ENCODE measurements around the gene HIPK3. TPM values are rescaled to one million over a fixed set of nuclear protein-coding genes. Genes with fewer than 3 reads are reported as not detected.
"Not testable (repeated sequence)": the region's sequence is repeated elsewhere in the genome, so short reads cannot be mapped to it uniquely, and the experiment has no call there.

The HIPK3 gene
- total RNA-seq, 2 donors from 2014 or later = 39.1 to 60.3 TPM

DNA sequence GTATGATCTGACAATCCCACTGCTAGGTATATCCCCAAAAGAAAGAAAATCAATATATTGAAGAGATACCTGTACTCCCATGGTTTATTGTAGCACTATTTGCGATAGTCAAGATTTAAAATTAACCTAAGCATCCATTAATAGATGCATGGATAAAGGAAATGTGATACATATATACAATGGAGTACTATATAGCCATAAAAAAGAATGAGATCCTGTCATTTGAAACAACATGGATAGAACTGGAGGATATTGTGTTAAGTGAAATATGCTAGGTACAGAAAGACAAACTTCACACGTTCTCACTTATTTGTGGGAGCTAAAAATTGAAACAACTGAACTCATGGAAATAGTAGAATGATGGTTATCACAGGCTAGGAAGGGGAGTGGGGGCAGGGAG, 14.6 kb upstream of the HIPK3 start:
- Mint-ChIP-seq H3K4me1 (ENCODE audit: low read depth in 2 of 2) (no peaks in the 10 kb centered on the region), H3K9me3 (no peaks in the 10 kb centered on the region), H3K27me3 (peaks cover 6 to 13% of the 10 kb centered on the region in 2 donors), H3K36me3 (peaks cover 4% of the 10 kb centered on the region), H3K27ac (no peak overlapping the region), H3K4me3 (no peak overlapping the region)
- DNase-seq (ENCODE audit: low spot score) (no peak), ATAC-seq (no peak)

DNA sequence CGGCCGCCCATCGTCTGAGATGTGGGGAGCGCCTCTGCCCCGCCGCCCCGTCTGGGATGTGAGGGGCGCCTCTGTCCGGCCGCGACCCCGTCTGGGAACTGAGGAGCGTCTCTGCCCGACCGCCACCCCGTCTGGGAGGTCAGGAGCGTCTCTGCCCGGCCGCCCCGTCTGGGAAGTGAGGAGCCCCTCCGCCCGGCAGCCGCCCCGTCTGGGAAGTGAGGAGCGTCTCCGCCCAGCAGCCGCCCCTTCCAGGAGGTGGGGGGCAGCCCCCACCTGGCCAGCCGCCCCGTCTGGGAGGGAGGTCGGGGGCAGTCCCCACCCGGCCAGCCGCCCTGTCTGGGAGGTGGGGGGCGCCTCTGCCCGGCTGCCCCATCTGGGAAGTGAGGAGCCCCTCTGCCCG, 13.5 kb upstream of the HIPK3 start:
- ATAC-seq; H3K4me1 Mint-ChIP-seq (ENCODE audit: low read depth in 2 of 2); H3K9me3 Mint-ChIP-seq; H3K36me3 Mint-ChIP-seq; DNase-seq (ENCODE audit: low spot score); H3K4me3 Mint-ChIP-seq; H3K27ac Mint-ChIP-seq: not testable (repeated sequence)
- H3K27me3 Mint-ChIP-seq = peaks cover 11 to 15% of the 10 kb centered on the region in 2 donors

DNA sequence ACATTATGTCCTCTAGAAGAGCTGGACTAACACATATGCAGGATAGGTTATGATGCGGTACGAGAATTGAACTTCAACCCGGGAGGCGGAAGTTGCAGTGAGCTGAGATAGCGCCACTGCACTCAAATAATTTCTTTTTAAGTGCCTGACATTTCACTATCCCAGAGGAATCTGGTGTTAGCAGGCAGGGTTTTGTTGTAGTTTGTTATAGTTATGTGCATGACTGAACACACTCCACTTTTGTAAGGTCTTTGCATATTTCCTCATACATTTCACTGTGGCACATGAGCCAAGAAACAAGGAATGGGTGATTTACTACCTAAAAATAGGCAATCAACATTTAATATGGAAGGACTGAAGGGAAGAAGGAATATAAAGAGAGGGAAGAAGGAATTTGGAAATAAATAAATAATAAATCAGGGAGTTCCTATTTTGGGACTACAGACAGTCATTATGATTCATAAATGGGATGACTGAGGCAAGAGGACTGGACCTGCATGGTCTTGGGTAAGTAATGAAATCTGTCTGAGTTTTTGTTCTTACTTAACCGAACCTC, 8.7 kb upstream of the HIPK3 start:
- H3K9me3 Mint-ChIP-seq = no peaks in the 10 kb centered on the region
- H3K27ac Mint-ChIP-seq = no peak overlapping the region
- H3K27me3 Mint-ChIP-seq = peaks cover 12 to 18% of the 10 kb centered on the region in 2 donors
- H3K4me3 Mint-ChIP-seq = no peak overlapping the region
- no peaks in the 10 kb centered on the region for H3K36me3 Mint-ChIP-seq
- no peak for DNase-seq (ENCODE audit: low spot score)
- no peaks in the 10 kb centered on the region for H3K4me1 Mint-ChIP-seq (ENCODE audit: low read depth in 2 of 2)
- ATAC-seq = no peak

DNA sequence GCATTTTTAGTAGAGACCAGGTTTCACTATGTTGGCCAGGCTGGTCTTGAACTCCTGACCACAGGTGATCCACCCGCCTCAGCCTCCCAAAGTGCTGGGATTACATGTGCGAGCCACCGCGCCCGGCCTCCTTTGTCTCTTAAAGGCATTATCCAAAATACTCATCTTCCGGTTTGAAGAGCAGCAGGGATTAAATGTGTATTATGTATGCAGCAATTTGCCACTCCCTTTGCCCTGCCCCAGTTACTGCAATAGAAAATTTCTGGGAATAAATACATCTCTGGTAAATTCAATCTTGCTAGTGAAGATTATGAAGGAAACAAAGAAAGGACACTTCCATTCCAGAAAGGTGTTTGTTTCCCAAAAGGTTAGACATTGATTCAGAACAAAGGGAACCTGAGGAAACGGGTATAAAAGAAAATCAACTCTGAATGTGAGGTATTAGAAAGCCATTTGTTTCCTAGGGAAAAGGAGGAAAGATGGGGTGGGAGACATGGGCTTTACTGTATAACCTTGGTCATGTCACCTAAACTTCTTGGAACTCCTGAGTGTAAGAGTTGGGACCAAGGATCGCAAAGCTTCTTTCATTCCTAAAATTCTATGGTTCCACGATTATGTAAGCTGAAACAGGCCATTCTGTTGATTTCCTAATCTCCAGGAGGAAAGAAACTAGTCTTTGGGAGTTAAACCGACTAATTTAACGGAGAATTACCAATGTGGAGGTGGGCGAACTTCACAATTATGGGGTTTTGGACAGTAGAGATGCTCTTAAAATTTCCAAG, 959 bp upstream of the HIPK3 start:
- H3K4me1 Mint-ChIP-seq (ENCODE audit: low read depth in 2 of 2) = peaks cover 22 to 27% of the 10 kb centered on the region in 2 donors
- peak overlapping the region; percentile 89 to 91 for H3K27ac Mint-ChIP-seq
- peak overlapping the region; percentile 93 for H3K4me3 Mint-ChIP-seq
- peaks cover 0 to 2% of the 10 kb centered on the region in 2 donors for H3K27me3 Mint-ChIP-seq
- no peaks in the 10 kb centered on the region for H3K9me3 Mint-ChIP-seq
- no peak for DNase-seq (ENCODE audit: low spot score)
- ATAC-seq = no peak
- no peaks in the 10 kb centered on the region for H3K36me3 Mint-ChIP-seq

DNA sequence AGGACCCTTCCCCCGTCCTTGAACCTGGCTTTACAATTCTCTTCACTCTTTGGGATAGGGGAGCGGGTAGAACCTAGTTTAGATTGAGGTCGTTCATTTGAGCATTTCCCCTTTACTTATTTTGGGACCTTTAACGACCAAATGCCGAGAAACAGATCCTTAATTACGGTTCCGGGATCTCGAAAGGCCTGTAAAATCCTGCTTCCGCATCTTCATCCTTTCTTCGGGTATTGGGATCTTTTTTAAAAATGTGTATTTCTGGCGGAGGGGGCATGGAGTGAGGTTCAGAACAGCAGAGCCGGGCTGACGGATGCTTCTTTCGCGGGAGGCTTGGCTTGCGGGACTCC, 395 bp upstream of the HIPK3 start:
- Mint-ChIP-seq H3K4me1 (ENCODE audit: low read depth in 2 of 2) (peaks cover 27 to 32% of the 10 kb centered on the region in 2 donors), H3K4me3 (peak overlapping the region; percentile 93), H3K27me3 (no peaks in the 10 kb centered on the region), H3K36me3 (no peaks in the 10 kb centered on the region), H3K27ac (peak overlapping the region; percentile 89 to 91), H3K9me3 (no peaks in the 10 kb centered on the region)
- DNase-seq (ENCODE audit: low spot score) = no peak
- no peak for ATAC-seq

DNA sequence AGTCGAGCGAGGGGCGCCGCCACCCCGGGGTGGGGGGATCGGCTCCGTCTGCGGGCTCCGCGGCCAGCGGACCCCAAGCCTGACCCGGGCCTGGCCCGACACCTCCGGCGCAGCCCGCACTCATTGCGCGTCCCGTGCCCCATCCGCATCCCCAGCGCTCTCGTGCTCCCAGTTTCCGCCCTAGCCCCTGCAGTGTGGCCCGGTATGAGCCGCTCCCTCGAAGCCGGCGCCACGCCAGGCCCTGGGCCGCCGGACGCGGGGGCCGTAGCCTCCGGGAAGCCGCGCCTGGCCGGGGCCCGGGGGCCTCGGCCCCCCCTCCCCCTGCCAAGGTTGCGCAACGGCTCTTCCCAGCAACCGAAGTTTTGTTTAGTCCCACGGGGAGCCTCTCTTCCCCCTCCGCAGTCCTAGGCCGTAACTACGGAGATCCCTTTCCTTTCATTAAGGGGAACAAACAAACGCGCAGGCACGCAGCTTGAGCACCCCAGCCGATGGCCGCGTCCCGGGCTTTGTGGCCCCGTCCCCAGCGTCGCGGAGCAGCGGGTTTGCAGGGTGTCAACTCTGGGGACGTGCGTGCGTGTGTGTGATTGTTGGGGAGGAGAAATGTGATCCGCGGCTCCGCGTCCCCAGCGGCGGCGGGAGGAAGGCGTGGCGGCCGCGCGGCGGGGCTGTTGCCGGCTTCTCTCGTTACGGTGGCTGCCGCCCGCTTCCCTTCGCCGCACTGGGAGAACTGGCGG, 883 bp downstream of the HIPK3 start:
- no peaks in the 10 kb centered on the region for H3K27me3 Mint-ChIP-seq
- H3K27ac Mint-ChIP-seq = peak overlapping the region; percentile 91 to 93
- peak; percentile 85 for DNase-seq (ENCODE audit: low spot score)
- no peaks in the 10 kb centered on the region for H3K36me3 Mint-ChIP-seq
- ATAC-seq = peak; percentile 69 to 77
- peak overlapping the region; percentile 93 for H3K4me3 Mint-ChIP-seq
- H3K9me3 Mint-ChIP-seq = no peaks in the 10 kb centered on the region
- peaks cover 36 to 41% of the 10 kb centered on the region in 2 donors for H3K4me1 Mint-ChIP-seq (ENCODE audit: low read depth in 2 of 2)

- Mint-ChIP-seq H3K27me3 (no peaks in the 10 kb centered on the region), H3K27ac (peak overlapping the region; percentile 91 to 93), H3K36me3 (no peaks in the 10 kb centered on the region), H3K9me3 (no peaks in the 10 kb centered on the region), H3K4me3 (peak overlapping the region; percentile 93), H3K4me1 (ENCODE audit: low read depth in 2 of 2) (peaks cover 41 to 42% of the 10 kb centered on the region in 2 donors)
- DNase-seq (ENCODE audit: low spot score) (no peak), ATAC-seq (no peak)
Observed at GRCh38 chr11:33258631-33259205, 1.5 kb downstream of the HIPK3 start.

GRCh38 chr11:33259869-33260268, 2.7 kb downstream of the HIPK3 start:
- Mint-ChIP-seq H3K36me3 (no peaks in the 10 kb centered on the region), H3K27me3 (no peaks in the 10 kb centered on the region), H3K4me3 (peak overlapping the region; percentile 93), H3K27ac (no peak overlapping the region), H3K4me1 (ENCODE audit: low read depth in 2 of 2) (peaks cover 41 to 42% of the 10 kb centered on the region in 2 donors), H3K9me3 (no peaks in the 10 kb centered on the region)
- DNase-seq (ENCODE audit: low spot score) = no peak
- no peak for ATAC-seq

- Mint-ChIP-seq H3K4me3 (peak overlapping the region; percentile 35), H3K4me1 (ENCODE audit: low read depth in 2 of 2) (peaks cover 38% of the 10 kb centered on the region in 2 donors)
- not testable (repeated sequence) for H3K36me3 Mint-ChIP-seq; ATAC-seq; H3K27me3 Mint-ChIP-seq; H3K27ac Mint-ChIP-seq; DNase-seq (ENCODE audit: low spot score); H3K9me3 Mint-ChIP-seq
Observed at GRCh38 chr11:33261350-33261749, 4.2 kb downstream of the HIPK3 start.

- H3K9me3 Mint-ChIP-seq = no peaks in the 10 kb centered on the region
- H3K4me3 Mint-ChIP-seq = no peak overlapping the region
- no peaks in the 10 kb centered on the region for H3K27me3 Mint-ChIP-seq
- H3K4me1 Mint-ChIP-seq (ENCODE audit: low read depth in 2 of 2) = peaks cover 31% of the 10 kb centered on the region in 2 donors
- ATAC-seq = no peak
- no peaks in the 10 kb centered on the region for H3K36me3 Mint-ChIP-seq
- no peak overlapping the region for H3K27ac Mint-ChIP-seq
- no peak for DNase-seq (ENCODE audit: low spot score)
Observed at GRCh38 chr11:33262011-33262645, 4.9 kb downstream of the HIPK3 start.

- Mint-ChIP-seq H3K27ac (no peak overlapping the region), H3K4me1 (ENCODE audit: low read depth in 2 of 2) (peaks cover 29 to 30% of the 10 kb centered on the region in 2 donors), H3K36me3 (no peaks in the 10 kb centered on the region), H3K4me3 (no peak overlapping the region), H3K27me3 (no peaks in the 10 kb centered on the region), H3K9me3 (no peaks in the 10 kb centered on the region)
- no peak for ATAC-seq
- no peak for DNase-seq (ENCODE audit: low spot score)
Observed at GRCh38 chr11:33263549-33263948, 6.4 kb downstream of the HIPK3 start.

DNA sequence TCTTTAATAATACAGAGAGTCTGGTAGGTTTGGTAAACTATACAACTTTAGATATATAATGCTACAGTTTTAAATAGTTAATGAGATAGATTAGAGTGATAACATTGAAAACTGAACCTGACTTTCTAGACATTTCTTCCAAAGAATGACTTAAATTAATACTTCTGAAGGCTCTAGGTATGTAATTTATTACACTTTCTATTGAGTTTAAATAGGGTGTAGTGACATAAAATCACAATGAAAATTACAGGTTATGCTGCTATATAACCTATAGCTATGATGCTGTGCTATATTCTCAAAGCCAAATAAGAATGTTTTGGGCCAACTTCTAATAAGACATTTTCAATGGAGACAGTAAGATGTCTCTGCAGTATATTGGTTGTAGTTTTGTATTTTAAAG, 7.7 kb downstream of the HIPK3 start:
- Mint-ChIP-seq H3K9me3 (no peaks in the 10 kb centered on the region), H3K36me3 (no peaks in the 10 kb centered on the region), H3K4me3 (no peak overlapping the region), H3K27me3 (no peaks in the 10 kb centered on the region), H3K27ac (no peak overlapping the region), H3K4me1 (ENCODE audit: low read depth in 2 of 2) (peaks cover 33% of the 10 kb centered on the region in 2 donors)
- no peak for ATAC-seq
- DNase-seq (ENCODE audit: low spot score) = no peak

- no peak for ATAC-seq
- no peak for DNase-seq (ENCODE audit: low spot score)
- peaks cover 23 to 26% of the 10 kb centered on the region in 2 donors for H3K4me1 Mint-ChIP-seq (ENCODE audit: low read depth in 2 of 2)
- H3K27me3 Mint-ChIP-seq = no peaks in the 10 kb centered on the region
- no peaks in the 10 kb centered on the region for H3K9me3 Mint-ChIP-seq
- no peaks in the 10 kb centered on the region for H3K36me3 Mint-ChIP-seq
- H3K4me3 Mint-ChIP-seq = no peak overlapping the region
- no peak overlapping the region for H3K27ac Mint-ChIP-seq
Observed at GRCh38 chr11:33266393-33267215, 9.4 kb downstream of the HIPK3 start.
